GM11168 (cell line): Measurements from ENCODE around the gene TPGS1.

Experiments
- in situ Hi-C: fragments of 300-500 bp; cut with MboI; formaldehyde crosslinking; loops from one replicate; pipeline ENCODE4 v1.12.0; 2022; ENCODE audit warnings: low sequenced_read_pairs; ENCODE audit not compliant: unreplicated experiment

The TPGS1 gene

DNA sequence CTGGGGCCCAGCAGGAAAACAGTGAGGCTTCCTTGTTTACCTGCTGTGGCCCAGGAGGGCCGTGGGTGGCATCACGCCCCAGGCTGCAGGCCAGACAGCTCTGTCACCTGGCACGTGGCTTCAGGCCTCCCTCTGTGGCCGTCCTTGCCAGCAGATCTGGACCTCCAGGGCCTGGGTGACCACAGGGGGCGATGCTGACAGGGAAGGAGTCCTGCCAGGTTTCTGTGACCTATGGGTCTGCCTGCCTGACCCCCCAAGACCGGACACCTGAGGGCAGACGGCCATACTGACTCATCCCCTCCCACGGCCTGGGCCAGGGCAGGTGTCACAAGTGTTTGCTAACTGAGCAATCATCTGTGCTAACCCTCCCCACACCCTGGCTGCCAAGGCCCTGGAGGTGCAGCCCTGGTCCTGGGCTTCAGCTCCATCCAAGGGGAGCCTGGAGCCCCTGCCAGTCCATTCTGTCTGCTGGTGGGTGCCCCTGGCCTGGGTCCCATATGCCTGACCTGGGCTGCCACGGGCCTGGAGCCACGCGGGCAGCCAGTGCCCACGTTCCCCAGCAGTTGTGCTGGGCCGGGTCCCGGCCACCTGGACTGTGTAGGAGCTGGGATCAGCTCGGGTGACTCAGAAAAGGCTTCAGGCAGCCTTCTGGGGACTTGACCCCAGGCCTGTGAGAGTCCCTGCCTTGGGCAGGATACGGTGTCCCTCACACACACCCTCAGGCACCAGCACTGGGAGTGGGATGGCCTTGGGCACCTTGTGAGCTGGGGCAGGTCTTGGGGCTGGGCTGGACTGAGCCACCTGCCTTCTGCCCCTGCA lies 27.9 kb downstream of the TPGS1 start:
- in situ Hi-C loops = no loop called here

- in situ Hi-C loops = no loop called here
Measured at GRCh38 chr19:536031-536880, 29.0 kb downstream of the TPGS1 start.

DNA sequence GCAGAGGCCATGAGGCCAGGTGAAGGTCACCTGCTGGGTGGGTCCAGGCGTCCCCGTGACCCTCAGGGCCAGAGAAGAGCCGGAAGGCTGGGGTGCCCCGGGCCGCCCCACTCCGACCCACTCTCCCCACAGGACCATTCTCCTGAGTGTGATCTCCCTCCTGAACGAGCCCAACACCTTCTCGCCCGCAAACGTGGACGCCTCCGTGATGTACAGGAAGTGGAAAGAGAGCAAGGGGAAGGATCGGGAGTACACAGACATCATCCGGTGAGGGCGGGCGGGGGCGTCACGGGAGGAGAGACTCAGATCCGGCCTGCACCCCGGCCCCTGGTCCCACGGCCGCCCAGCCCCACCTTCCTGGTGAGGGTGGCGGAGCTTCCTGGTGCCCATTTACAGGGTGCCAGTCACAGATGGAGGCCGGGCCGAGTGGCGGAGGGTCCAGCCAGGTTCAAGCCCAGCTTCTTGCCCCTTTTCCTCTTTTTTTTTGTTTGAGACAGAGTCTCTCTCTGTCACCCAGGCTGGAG lies 29.6 kb downstream of the TPGS1 start:
- in situ Hi-C loops = no loop called here

GRCh38 chr19:538641-539428 lies 31.5 kb downstream of the TPGS1 start:
- in situ Hi-C loops = no loop called here

- in situ Hi-C loops = no loop called here
Measured at GRCh38 chr19:539429-540030, 32.2 kb downstream of the TPGS1 start.

DNA sequence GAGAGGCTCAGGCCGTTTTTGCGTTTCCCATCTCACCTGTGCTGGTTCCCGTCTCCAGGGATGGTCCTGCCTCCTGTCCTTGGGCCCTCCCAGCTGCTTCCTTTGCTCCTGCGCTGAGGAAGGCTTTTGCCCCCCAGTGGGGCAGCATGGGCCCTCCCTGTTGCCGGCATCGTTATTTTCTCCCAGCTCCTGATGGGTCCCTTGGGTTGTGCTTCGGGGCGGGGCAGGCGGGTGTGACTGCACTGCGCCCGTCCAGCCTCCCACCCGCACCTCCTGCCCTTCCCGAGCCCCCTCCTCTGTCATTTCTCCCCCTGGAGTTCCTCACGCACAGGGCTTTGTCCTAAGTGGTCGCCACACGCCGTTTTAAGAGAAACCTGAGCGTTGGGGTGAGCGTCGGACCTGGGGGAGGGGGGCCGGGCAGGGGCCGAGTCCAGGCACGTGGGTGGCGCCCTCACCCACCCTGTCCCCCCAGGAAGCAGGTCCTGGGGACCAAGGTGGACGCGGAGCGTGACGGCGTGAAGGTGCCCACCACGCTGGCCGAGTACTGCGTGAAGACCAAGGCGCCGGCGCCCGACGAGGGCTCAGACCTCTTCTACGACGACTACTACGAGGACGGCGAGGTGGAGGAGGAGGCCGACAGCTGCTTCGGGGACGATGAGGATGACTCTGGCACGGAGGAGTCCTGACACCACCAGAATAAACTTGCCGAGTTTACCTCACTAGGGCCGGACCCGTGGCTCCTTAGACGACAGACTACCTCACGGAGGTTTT lies 33.8 kb downstream of the TPGS1 start:
- in situ Hi-C loops = no loop called here

DNA sequence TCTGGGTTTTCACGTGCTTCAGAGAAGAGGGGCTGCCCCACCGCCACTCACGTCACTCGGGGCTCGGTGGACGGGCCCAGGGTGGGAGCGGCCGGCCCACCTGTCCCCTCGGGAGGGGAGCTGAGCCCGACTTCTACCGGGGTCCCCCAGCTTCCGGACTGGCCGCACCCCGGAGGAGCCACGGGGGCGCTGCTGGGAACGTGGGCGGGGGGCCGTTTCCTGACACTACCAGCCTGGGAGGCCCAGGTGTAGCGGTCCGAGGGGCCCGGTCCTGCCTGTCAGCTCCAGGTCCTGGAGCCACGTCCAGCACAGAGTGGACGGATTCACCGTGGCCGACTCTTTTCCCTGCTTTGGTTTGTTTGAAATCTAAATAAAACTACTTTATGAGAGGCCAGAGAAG lies 34.4 kb downstream of the TPGS1 start:
- in situ Hi-C loops = no loop called here

DNA sequence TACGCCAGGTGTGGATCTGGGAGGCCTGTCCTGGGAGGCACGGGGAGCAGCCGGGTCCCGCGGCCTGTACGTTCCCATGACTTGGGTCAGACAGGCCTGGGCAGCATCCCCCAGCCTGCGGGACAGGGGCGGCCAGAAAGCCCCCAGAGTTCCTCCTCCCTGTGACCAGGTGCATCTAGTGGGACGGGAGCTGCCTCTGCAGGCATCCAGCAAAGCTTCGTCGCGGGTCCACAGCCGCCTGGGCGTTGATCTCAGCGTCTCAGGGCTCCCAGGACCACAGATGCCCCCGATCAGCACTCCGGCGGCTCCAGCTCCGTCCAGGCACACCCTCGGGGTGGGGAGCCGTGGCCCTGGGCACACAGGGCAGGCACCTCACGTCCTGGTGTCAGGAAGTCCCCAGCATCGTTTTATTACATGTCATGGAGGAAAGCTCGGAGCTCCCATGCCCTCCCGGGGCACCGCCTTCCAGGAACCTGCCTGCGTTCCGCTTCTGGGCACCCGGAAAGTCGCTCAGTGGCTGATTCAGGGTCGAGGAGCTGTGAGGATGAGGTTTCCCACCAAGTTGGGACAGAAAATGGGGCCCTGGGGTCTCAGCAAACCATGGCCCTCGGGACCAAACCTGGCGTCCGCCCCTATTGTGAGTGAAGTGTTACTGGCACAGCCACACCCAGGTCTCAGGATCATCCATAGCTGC lies 35.0 kb downstream of the TPGS1 start:
- in situ Hi-C loops = no loop called here

DNA sequence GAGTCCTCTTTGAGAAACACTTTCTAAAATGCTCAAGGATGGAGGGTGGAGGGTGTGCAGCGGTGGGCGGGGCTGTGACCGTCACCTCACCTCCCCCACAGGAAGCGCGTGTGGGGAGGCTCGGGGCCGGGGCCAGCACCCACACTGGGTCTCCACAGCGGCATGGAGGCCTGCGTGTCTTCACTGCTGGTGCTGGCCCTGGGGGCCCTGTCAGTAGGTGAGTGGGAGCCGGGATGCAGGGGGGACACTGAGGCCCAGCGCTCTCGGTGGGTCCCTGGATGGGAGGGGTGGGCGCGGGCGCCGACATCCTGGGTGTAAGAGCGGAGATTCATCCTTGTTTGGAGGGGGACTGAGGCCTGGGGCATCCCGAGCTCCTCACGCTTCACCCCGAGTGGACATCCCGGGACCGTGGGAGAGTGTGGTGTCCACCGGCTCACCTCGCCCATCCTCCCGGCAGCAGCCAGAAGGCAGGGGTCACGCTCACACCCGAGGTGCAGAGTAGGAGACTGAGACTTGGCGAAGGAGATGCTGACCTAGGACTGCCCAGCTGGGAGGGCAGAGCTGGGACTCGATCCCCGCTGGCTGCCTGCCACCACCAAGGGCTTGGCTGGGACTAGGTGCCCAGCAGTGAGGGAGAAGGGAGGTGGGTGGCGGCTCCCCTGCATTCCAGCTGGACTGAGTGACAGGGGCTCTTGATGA lies 36.8 kb downstream of the TPGS1 start, which contains the start of gene GZMM:
Gene GZMM (plus strand): TSS at position 144 of the 699 bp plus-strand sequence. CDS start 19 bp downstream, at position 163.
- in situ Hi-C loops = no loop called here

DNA sequence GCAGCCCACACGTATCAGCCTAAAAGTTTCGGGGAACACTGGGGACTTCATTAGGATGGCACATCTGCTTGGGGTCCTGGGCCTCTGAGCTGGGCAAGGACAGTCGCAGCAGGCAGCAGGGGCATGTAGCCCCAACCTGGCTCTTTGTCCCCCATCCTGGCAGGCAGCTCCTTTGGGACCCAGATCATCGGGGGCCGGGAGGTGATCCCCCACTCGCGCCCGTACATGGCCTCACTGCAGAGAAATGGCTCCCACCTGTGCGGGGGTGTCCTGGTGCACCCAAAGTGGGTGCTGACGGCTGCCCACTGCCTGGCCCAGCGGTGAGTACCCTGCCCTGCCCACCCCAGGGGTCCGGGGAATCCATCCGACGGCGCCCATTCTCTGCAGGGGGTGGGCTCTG lies 39.8 kb downstream of the TPGS1 start:
- in situ Hi-C loops = no loop called here

GRCh38 chr19:547836-548720 lies 40.8 kb downstream of the TPGS1 start:
- in situ Hi-C loops = no loop called here

GRCh38 chr19:548886-549830 lies 41.9 kb downstream of the TPGS1 start:
- in situ Hi-C loops = no loop called here

GRCh38 chr19:554817-555216 lies 47.5 kb downstream of the TPGS1 start:
- in situ Hi-C loops = no loop called here

GRCh38 chr19:555474-555808 lies 48.1 kb downstream of the TPGS1 start:
- in situ Hi-C loops = no loop called here

- in situ Hi-C loops = no loop called here
Measured at GRCh38 chr19:556611-557382, 49.5 kb downstream of the TPGS1 start.
